ENCODE data around the gene A1BG. TPM values are rescaled to one million over a fixed set of nuclear protein-coding genes. Genes with fewer than 3 reads are reported as not detected.

The A1BG gene
- total and polyA plus RNA-seq, 2 of the 8 experiments (the other 6 are each of a cell fraction or from before 2014, with no cell fraction given): 20.8 to 69.6 TPM

GRCh38 chr19:58304255-58304654, 49.0 kb downstream of the A1BG start:
- Histone ChIP-seq H3K4me3 (ENCODE audit: extremely low read depth in 1 of 4, insufficient read depth in 2 of 4, low read depth in 3 of 4, low read length in 4 of 4) (peak overlapping the region in 3 of 4 experiments; percentile 54 to 98 (median 87); a peak in 4 of 8 replicates), H3K9me3 (ENCODE audit: insufficient read depth in 2 of 2, low read depth in 1 of 2, low read length in 1 of 2) (no peaks in the 10 kb centered on the region), H4K8ac (ENCODE audit: extremely low read depth, insufficient read depth, low read length) (no peak overlapping the region; the same call in 1 of the 2 replicates), H2BK120ac (replicated peaks; ENCODE audit: low read depth, low read length) (no peak overlapping the region), H3K27me3 (replicated peaks in 1 of 4; ENCODE audit: control insufficient read depth in 3 of 4, extremely low read depth in 1 of 4, insufficient read depth in 3 of 4, low read length in 3 of 4) (no peaks in the 10 kb centered on the region), H3K4me2 (ENCODE audit: insufficient read depth in 1 of 2, low read depth in 2 of 2, low read length in 2 of 2) (peak overlapping the region; percentile 89 to 90), H3K23me2 (ENCODE audit: low read depth, low read length) (peaks cover 6% of the 10 kb centered on the region), H4K20me1 (replicated peaks in 1 of 2; ENCODE audit: control insufficient read depth in 1 of 2, insufficient read depth in 2 of 2, low read length in 2 of 2) (peaks cover 5 to 7% of the 10 kb centered on the region in 2 experiments), H4K91ac (replicated peaks; ENCODE audit: insufficient read length, low read length) (no peak overlapping the region), H3K56ac (replicated peaks; ENCODE audit: insufficient read length, low read depth, low read length) (no peak overlapping the region), H3K79me1 (ENCODE audit: low read depth, low read length) (no peaks in the 10 kb centered on the region; the same call in 1 of the 2 replicates), H3K27ac (ENCODE audit: low read depth, low read length) (no peak overlapping the region), H2BK20ac (ENCODE audit: low read length) (no peak overlapping the region), H3K36me3 (ENCODE audit: control insufficient read depth in 2 of 4, insufficient read depth in 4 of 4, low read length in 3 of 4) (peaks cover 2 to 31% (median 21%) of the 10 kb centered on the region in 4 experiments; a peak in 6 of 8 replicates), H2AK5ac (ENCODE audit: low read depth, low read length) (no peak overlapping the region), H3K9ac (replicated peaks in 1 of 4; ENCODE audit: extremely low read depth in 1 of 4, low read depth in 3 of 4, low read length in 3 of 4) (no peak overlapping the region), H2AFZ (ENCODE audit: low read length) (no peak overlapping the region), H3K14ac (ENCODE audit: insufficient read length) (no peak overlapping the region), H2BK5ac (ENCODE audit: low read depth, low read length) (no peak overlapping the region), H3K4me1 (replicated peaks in 1 of 4; ENCODE audit: control insufficient read depth in 3 of 4, insufficient read depth in 4 of 4, low read length in 3 of 4) (peaks cover 0 to 3% (median 1%) of the 10 kb centered on the region in 4 experiments; a peak in 3 of 7 replicates), H2BK12ac (ENCODE audit: low read depth, low read length) (no peak overlapping the region), H4K5ac (ENCODE audit: insufficient read length, low read depth, low read length) (no peak overlapping the region), H3K79me2 (ENCODE audit: control insufficient read depth in 1 of 2, insufficient read depth in 2 of 2, low read length in 2 of 2) (peaks cover 0 to 14% of the 10 kb centered on the region in 2 experiments; a peak in 1 of 4 replicates), H2BK15ac (ENCODE audit: low read length) (no peak overlapping the region), H3K23ac (ENCODE audit: insufficient read length) (no peak overlapping the region), H3K4ac (replicated peaks; ENCODE audit: insufficient read length, low read depth, low read length) (no peak overlapping the region), H3K18ac (ENCODE audit: extremely low read depth, low read length) (no peak overlapping the region)
- POLR2A ChIA-PET (ENCODE audit: partially characterized antibody): interaction anchor here (1.0 to 2.5 kb wide), 12 partner anchors 9 to 121 kb away, joined by 3 to 13 read pairs (median 4); partner anchors contain the start of genes ZNF274 and ZNF8
- DNase-seq (ENCODE audit: low read depth in 1 of 2, low spot score in 2 of 2) (no peak), FAIRE-seq (no peak)
- TF ChIP-seq TBP (IDR thresholded peaks at IDR 0.05; ENCODE audit: low read depth, low read length) (no peak), MAX (IDR thresholded peaks at IDR 0.05) (no peak), BRCA1 (IDR thresholded peaks at IDR 0.05; ENCODE audit: low read depth, low read length) (no peak), TAF1 (IDR thresholded peaks at IDR 0.05; ENCODE audit: low read depth, low read length) (peak; percentile 48; the same call in 1 of the 2 replicates), YY1 (IDR thresholded peaks at IDR 0.05; ENCODE audit: low read depth, low read length) (no peak)
- 73% methylated on average over 7 of the region's 7 CpGs; no CpG with 5 or more reads in 1 of the 2 experiments for WGBS, 2 experiments (ENCODE audit: extremely low coverage in 1 of 2, insufficient coverage in 1 of 2, insufficient read length in 1 of 2, insufficient replicate concordance in 2 of 2, low coverage in 1 of 2, low lambda C conversion rate in 2 of 2, missing lambda C conversion rate in 1 of 2)
- CTCF ChIA-PET (ENCODE audit: partially characterized antibody): no interaction called here
